Prostate gland (tissue), 2 donors: Measurements from ENCODE around the gene DISP3. TPM values are rescaled to one million over a fixed set of nuclear protein-coding genes. Genes with fewer than 3 reads are reported as not detected.

Experiments
- DNase-seq: peaks from one replicate; pipeline ENCODE4 v3.0.0-alpha.2; 2019; ENCODE audit warnings: low spot score
- H3K27ac ChIP-seq, 2 donors: fragments of 200-600 bp; sonication (generic); 2 replicates each; pipeline ENCODE4 v1.5.1; 2017 to 2019
- H3K27me3 ChIP-seq: fragments of 200-600 bp; sonication (generic); replicated peaks from 2 replicates; pipeline ENCODE4 v1.5.1; 2019; ENCODE audit not compliant: insufficient read depth
- H3K36me3 ChIP-seq, 2 donors: fragments of 200-600 bp; sonication (generic); 1 replicate in 1 of 2; 2 replicates in 1 of 2; pipeline versions ENCODE4 v1.5.1 to v1.8.1; 2017 to 2019
- H3K4me1 ChIP-seq: fragments of 200-600 bp; sonication (generic); replicated peaks from 2 replicates; pipeline ENCODE4 v1.5.1; 2019
- H3K4me3 ChIP-seq, 2 donors: fragments of 200-600 bp; sonication (generic); 2 replicates each; pipeline ENCODE4 v1.5.1; 2017 to 2019
- H3K9me3 ChIP-seq: fragments of 200-600 bp; sonication (generic); 2 replicates; pipeline ENCODE4 v1.5.1; 2017
- CTCF ChIP-seq, 4 experiments: fragments of 200-600 bp in 2 of 4; fragments of 450-650 bp in 2 of 4; sonication (generic) in 2 of 4; IDR thresholded peaks; 1 replicate in 3 of 4; 2 replicates in 1 of 4; pipeline ENCODE4 v1.5.1; 2016 to 2019; ENCODE audit warnings: antibody characterized with exemption in 4 of 4, mild to moderate bottlenecking in 2 of 4, moderate library complexity in 2 of 4
- POLR2A ChIP-seq: fragments of 450-650 bp; IDR thresholded peaks from one replicate; pipeline ENCODE4 v1.6.1; 2016; ENCODE audit warnings: antibody characterized with exemption, mild to moderate bottlenecking
- POLR2AphosphoS5 ChIP-seq: sonication (generic); formaldehyde crosslinking; IDR thresholded peaks from one replicate; pipeline ENCODE4 v1.6.1; 2017; ENCODE audit warnings: antibody characterized with exemption
- WGBS: methylation state at CpG from one replicate; pipeline ENCODE4 v1.1.5; 2018; 5-methylcytosine and 5-hydroxymethylcytosine counted together
- intact Hi-C: fragments of 100-400 bp; cut with DNase I; formaldehyde crosslinking; loops from one replicate; pipeline ENCODE4 v1.14.2; 2022
- total RNA-seq, 2 donors: library from RNA; depleted of rRNA; stranded (reverse); fragments of >200 nt; gene quantifications; one replicate each; pipeline ENCODE4 v1.1.0, GENCODE V29; 2016

DISP3 gene
- total RNA-seq, 2 donors from 2014 or later, result 0.80 to 1.7 TPM

GRCh38 chr1:11472284-11472683 lies 6.7 kb upstream of the DISP3 start:
- intact Hi-C loops, result no loop called here
- H3K4me1 ChIP-seq, result no peaks in the 10 kb centered on the region
- 84% methylated on average over 2 of the region's 2 CpGs for WGBS
- no peak for DNase-seq
- no peak for TF ChIP-seq CTCF (IDR thresholded peaks at IDR 0.05)
- H3K27ac ChIP-seq, result no peak overlapping the region
- no peaks in the 10 kb centered on the region for H3K9me3 ChIP-seq
- no peaks in the 10 kb centered on the region for H3K27me3 ChIP-seq
- no peak overlapping the region for H3K4me3 ChIP-seq
- no peaks in the 10 kb centered on the region for H3K36me3 ChIP-seq

- Histone ChIP-seq H3K4me3 (no peak overlapping the region), H3K36me3 (no peaks in the 10 kb centered on the region), H3K4me1 (no peaks in the 10 kb centered on the region), H3K27ac (no peak overlapping the region), H3K9me3 (no peaks in the 10 kb centered on the region), H3K27me3 (no peaks in the 10 kb centered on the region)
- no peak for TF ChIP-seq CTCF (IDR thresholded peaks at IDR 0.05)
- TF ChIP-seq POLR2AphosphoS5, result no peak
- no peak for TF ChIP-seq POLR2A
- intact Hi-C loops, result no loop called here
- DNase-seq, result no peak
- 51% methylated on average over 3 of the region's 3 CpGs for WGBS
These were observed 6.2 kb upstream of the DISP3 start for GRCh38 chr1:11472741-11473140.

- peaks cover 2% of the 10 kb centered on the region for H3K27me3 ChIP-seq
- H3K36me3 ChIP-seq, result no peaks in the 10 kb centered on the region
- intact Hi-C loops, result no loop called here
- no peaks in the 10 kb centered on the region for H3K4me1 ChIP-seq
- no peak overlapping the region for H3K27ac ChIP-seq
- H3K4me3 ChIP-seq, result no peak overlapping the region
- DNase-seq, result no peak
- TF ChIP-seq POLR2A, result no peak
- TF ChIP-seq POLR2AphosphoS5, result no peak
- TF ChIP-seq CTCF (IDR thresholded peaks at IDR 0.05), result no peak
- H3K9me3 ChIP-seq, result no peaks in the 10 kb centered on the region
- WGBS, result 46% methylated on average over 8 of the region's 8 CpGs
These were observed 5.4 kb upstream of the DISP3 start for GRCh38 chr1:11473491-11474034.

GRCh38 chr1:11474826-11475225 lies 4.1 kb upstream of the DISP3 start:
- intact Hi-C loops, result no loop called here
- TF ChIP-seq POLR2AphosphoS5 (no peak), CTCF (IDR thresholded peaks at IDR 0.05) (no peak), POLR2A (no peak)
- H3K4me1 ChIP-seq, result no peaks in the 10 kb centered on the region

GRCh38 chr1:11475748-11476147 lies 3.2 kb upstream of the DISP3 start:
- H3K4me1 ChIP-seq, result no peaks in the 10 kb centered on the region
- intact Hi-C loops, result no loop called here
- no peaks in the 10 kb centered on the region for H3K36me3 ChIP-seq
- TF ChIP-seq POLR2A, result no peak
- TF ChIP-seq POLR2AphosphoS5, result no peak
- no peak for TF ChIP-seq CTCF (IDR thresholded peaks at IDR 0.05)
- no peak overlapping the region for H3K27ac ChIP-seq
- peaks cover 5% of the 10 kb centered on the region for H3K27me3 ChIP-seq
- H3K4me3 ChIP-seq, result no peak overlapping the region
- no peak for DNase-seq
- no peaks in the 10 kb centered on the region for H3K9me3 ChIP-seq
- WGBS, result 70% methylated on average over 4 of the region's 4 CpGs

More at GRCh38 chr1:11474826-11475225, 4.1 kb upstream of the DISP3 start:
- DNase-seq, result no peak
- 78% methylated on average over 5 of the region's 5 CpGs for WGBS
- H3K9me3 ChIP-seq, result no peaks in the 10 kb centered on the region
- no peak overlapping the region for H3K4me3 ChIP-seq
- no peaks in the 10 kb centered on the region for H3K36me3 ChIP-seq
- peaks cover 2% of the 10 kb centered on the region for H3K27me3 ChIP-seq
- H3K27ac ChIP-seq, result no peak overlapping the region
